GM12892 (cell line): ENCODE data around the gene CEP350.

Experiments used
- POLR2A ChIP-seq: IDR thresholded peaks from 2 replicates; pipeline ENCODE4 v1.6.1; 2011; ENCODE audit warnings: low read depth, low read length, control low read depth
- TAF1 ChIP-seq: IDR thresholded peaks from 2 replicates; pipeline ENCODE4 v1.6.1; 2011; ENCODE audit warnings: low read depth, mild to moderate bottlenecking, control low read depth, low read length, borderline replicate concordance

GRCh38 chr1:179923029-179923428 is 31.6 kb upstream of the CEP350 start:
- TF ChIP-seq TAF1, result no peak
- TF ChIP-seq POLR2A, result no peak
